SHP77 treated with DMSO at 0.1 percent for 48 hours (cell line): ENCODE results near the gene MTOR.
"Not testable (repeated sequence)": the region's sequence is repeated elsewhere in the genome, so short reads cannot be mapped to it uniquely, and the experiment has no call there.

ENCODE experiments used
- DNase-seq: peaks from one replicate; lab custom pipeline; 2025; lab: John Stamatoyannopoulos, UW

The MTOR gene

GRCh38 chr1:11180342-11180744, 82.0 kb downstream of the MTOR start:
- DNase-seq, result no peak

- DNase-seq, result not testable (repeated sequence)
Measured at GRCh38 chr1:11179749-11180148, 82.6 kb downstream of the MTOR start.

DNA sequence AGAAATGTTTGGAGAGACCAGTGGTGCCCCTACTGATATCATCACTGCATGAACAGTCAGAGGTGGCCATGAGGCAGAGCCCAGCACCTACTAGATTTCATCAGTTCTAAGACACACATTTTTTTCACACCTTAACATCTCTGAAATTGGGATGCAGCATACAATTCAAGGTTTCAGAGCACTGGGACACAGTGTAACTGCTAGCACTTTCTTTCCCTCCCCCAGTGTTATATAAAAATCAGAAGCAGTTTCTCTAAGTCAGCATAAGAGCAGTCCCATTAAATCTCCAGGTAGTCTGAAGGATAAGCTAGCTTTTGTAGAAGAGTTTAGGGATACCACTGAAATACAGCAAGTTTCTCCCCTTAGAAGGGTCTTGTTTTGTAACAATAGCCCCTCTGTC, 83.2 kb downstream of the MTOR start:
- no peak for DNase-seq

DNA sequence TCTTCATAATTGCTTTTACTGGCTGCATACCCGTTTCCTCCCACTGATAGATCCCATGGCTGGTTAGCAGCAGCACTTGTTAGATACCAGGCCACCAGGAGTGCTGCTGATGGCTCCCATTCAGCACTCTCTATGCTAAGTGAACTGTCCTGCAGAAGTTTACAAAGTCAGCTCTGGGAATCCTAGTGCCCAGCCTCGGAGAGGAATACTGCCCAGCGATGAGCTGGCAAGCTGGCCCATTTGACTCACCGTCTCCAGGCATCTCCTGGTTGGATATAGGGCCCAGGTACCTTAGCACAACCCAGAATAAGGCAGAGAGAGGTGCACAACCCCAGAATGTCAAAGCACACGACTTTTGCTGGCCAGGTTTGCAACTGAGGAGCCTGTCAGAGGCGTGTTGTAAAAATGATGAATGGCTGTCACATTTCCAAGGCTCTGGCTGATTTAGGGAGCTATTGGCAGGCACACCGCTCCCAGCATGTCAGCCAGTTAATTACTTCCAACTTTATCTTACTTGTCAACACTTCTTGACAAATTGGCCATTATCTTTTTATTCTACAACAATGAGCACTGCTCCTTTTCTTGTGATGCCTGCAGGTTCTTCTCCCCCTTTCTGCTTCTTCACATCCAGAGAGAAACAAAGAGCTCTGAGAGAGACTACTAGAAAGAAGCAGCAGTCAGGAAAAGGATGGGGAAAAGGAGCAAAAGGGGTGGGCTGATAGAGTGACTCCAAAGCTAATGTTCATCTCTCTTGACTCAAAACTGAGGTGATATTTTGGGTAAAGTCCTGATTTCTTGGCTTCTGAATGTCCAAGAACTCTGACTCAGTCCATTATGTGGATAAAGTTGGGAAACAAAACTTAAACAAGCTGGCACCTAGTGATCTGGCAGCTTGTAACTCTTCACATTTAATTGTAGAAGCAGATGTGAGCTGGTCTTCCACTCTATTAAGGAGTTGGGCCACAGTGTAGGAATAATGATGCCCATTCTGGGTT, 84.0 kb downstream of the MTOR start:
- DNase-seq, result no peak

GRCh38 chr1:11176081-11176706, 86.2 kb downstream of the MTOR start:
- DNase-seq, result no peak

- DNase-seq, result no peak
Measured at GRCh38 chr1:11175461-11175860, 86.9 kb downstream of the MTOR start.

DNA sequence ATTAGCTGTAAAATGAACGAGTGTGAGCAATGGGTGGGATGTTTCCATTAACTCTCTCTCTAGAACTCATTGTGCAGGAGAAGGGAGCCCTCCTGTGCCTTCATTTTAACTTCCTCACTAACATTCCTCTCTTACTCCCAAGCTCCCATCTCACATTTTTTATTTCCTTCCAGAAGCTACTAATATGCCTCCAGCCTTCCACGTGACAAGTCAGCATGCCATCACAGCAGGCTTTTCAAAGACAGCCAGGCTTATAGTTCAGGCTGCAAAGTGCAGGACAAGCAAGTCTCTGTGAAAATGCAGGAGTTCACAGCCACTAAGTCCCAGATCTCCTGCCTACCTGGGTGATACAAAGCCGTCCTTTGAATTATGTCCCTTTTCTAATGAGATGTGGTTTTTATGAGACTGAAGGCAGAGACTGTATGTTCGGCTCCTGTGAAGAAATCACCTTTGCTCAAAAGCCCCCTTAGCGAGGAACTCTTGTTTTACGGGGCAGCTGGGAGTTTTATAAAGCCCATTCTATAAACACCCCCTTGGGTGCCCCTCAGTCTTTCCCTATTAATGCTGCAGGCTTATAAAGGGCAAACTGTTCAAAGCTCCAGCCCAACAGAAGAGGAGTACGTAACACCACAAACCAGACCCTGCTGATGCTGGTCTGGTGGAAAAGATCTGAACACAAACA, 87.9 kb downstream of the MTOR start:
- DNase-seq, result no peak

DNA sequence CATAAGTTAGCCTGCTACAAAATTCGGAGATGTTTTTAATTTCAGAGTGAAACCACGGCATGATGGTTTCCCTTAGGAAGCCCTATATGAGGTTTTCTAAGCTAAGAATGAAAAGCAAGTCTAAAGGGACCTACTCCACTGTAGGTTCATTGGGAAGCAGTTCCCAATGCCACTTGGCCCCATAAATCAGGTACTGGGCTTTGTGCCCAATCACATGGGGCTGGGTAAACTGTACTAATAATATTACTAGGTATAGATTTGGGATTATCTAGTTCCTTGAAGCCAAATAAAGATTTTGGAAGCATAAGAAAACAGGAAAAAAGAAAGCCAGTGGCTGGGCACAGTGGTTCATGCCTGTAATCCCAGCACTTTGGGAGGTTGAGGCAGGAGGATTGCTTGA, 92.2 kb downstream of the MTOR start:
- DNase-seq, result no peak

DNA sequence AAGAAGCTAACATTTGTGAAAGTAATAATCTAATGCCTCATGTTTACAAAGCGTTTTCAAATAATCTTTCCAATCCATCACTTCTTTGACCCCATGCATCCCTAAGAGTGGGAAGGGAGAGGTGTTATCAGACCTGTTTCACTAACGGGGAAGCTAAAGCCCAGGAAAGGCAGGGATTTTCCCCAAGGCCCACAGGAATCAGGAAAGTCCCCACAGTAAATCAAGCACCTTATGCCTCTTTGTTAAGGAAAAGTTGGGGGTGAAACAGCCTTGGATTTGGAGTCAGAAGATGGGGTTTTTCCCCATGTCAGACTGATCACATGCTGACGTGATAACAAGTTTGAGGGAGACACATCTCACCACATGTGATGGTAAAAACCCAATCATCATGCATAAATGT, 93.1 kb downstream of the MTOR start:
- DNase-seq, result no peak

DNA sequence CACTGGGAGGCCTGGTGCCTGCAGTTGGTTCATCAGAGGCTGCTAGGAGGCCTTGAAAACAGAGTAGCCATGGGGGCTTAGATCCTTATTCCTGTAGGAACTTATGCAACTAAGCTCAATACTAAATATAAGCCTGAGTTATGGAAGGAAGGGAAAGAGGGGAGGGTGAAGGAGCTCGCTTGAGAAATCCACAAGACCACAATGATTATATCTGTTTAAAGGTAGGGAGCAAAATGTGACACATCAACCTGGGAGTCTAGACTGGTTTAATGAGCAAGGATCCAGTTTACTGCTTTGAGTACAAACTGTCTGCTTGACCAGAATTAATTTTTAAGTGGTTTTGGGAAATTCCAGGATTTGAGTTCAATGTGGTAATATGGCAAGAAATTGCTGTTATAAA, 93.6 kb downstream of the MTOR start:
- no peak for DNase-seq

DNA sequence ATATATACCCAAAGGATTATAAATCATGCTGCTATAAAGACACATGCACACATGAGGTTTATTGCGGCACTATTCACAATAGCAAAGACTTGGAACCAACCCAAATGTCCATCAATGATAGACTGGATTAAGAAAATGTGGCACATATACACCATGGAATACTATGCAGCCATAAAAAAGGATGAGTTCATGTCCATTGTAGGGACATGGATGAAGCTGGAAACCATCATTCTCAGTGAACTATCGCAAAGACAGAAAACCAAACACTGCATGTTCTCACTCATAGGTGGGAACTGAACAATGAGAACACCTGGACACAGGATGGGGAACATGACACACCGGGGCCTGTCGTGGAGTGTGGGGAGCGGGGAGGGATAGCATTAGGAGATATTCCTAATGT, 95.6 kb downstream of the MTOR start:
- DNase-seq, result not testable (repeated sequence)

DNA sequence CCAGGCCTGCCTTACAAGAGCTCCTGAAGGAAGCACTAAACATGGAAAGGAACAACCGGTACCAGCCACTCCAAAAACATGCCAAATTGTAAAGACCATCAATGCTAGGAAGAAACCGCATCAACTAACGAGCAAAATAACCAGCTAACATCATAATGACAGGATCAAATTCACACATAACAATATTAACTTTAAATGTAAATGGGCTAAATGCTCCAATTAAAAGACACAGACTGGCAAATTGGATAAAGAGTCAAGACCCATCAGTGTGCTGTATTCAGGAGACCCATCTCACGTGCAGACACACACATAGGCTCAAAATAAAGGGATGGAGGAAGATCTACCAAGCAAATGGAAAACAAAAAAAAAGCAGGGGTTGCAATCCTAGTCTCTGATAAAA, 99.6 kb downstream of the MTOR start:
- DNase-seq, result not testable (repeated sequence)

GRCh38 chr1:11158720-11159321, 103.5 kb downstream of the MTOR start:
- no peak for DNase-seq

DNA sequence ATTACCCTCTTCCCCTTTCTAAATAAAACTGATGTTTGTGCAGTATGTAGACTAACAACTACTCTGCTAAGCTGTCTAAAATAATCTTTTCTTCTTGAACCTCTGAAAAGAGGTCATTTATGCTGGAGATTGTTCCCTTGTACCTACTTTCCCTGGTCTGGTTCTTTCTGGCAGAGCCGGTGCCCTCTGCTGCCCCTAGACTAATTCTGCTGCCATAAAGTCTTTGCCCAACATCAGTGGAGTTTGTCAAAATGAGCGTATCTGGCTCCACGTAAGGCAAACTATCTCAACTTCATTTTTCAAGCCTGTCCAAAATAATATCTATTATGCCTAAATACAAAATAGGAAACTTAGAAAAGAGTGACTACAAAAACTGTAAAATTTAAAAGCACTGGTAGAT, 104.1 kb downstream of the MTOR start:
- no peak for DNase-seq

DNA sequence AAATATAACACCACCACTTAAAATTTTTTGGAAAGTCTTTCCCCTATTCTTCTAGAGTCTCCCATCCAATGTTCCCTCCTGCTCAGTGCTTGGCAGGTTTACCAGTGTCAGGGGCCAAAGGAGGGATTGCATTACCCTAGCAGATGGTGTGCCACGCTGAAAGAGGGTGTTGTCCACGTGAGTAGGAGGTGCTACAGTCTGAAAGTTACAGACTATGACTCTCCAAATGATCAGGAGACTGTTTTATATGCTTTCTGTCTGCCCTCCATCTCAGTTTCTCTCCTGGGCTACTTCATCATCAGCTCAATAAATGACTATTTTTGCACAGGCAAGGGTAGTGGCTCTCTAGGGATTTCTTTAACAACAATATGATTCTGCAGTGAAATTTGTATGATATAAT, 104.5 kb downstream of the MTOR start:
- DNase-seq, result no peak

DNA sequence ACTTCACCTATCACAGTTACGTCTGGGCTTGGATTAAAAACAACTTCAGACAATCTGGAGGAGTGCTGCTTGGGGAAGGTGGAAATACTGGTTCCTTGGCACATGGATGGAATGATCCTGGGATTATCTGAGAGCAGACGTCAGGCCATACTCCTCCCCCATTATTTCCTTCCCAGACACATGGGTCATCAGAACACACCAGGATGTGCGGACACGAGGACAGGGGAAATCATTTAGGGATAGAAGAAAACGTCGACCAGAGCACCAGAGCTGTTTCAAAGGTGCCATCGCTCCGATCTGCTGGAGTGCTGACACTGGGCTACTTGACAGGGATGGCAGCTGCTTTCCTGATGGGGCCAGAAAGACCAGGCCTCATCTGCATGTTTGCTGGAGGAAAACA, 105.0 kb downstream of the MTOR start:
- DNase-seq, result no peak

GRCh38 chr1:11156963-11157362, 105.4 kb downstream of the MTOR start:
- no peak for DNase-seq

- no peak for DNase-seq
Measured at GRCh38 chr1:11156441-11156840, 105.9 kb downstream of the MTOR start.

DNA sequence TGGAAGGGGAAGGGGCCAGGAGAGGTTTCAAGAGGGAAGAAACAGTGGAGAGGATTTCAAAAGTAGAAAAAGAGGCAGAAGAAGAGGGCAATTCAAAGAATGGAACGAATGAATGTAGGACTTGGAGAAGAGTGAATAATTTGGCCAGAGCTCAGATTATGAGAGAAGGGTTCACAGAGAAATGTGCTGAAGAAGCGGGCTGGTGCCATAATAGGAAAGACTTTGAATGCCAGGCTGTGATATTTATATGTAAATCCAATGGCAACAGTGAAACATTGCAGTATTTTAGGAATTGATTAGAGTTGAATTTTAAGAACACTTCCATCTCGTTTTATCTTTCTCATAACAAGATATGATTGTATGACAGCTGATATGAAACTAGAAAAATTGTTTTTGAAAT, 109.2 kb downstream of the MTOR start:
- DNase-seq, result no peak

GRCh38 chr1:11152755-11153154, 109.6 kb downstream of the MTOR start:
- no peak for DNase-seq

DNA sequence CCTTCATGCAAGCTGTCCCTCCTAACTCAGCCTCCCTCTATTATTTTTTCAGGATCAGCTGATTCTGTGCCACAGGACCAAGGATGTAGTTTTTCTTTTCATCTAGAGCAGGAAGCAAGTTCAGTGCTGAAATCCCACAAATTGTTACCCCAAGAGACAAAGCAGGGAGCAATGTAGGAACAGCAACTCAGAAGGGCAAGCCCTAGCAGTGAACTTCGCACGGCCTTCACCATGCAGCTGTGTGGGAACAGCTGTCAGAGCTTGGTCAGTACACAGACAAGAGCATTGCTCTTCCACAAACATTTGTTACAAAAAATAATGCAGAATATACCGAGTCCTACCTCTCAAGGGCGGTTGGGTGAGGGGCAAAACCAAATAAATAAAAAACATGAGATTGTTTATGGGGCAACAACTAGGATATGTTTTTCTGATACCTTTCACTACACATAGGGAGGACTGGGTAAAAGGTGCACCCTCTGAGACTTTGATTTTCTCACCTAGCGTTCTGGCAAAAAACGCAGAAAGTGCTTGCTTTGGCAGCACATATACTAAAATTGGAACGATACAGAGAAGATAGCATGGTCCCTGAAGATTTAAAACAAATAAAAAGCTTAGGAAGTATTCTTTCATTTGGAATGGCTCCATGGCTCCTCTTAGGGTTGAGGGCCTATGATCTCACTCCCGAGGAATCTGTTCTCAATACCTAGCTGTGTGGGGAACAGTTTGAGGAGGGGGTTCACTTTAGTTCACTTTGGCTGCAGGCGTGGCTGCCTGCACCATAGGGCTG, 110.3 kb downstream of the MTOR start:
- no peak for DNase-seq

- DNase-seq, result no peak
Measured at GRCh38 chr1:11151114-11151513, 111.2 kb downstream of the MTOR start.
